Bronchial epithelial cell (primary cell): ENCODE data around the gene RAD51D. TPM values are rescaled to one million over a fixed set of nuclear protein-coding genes. Genes with fewer than 3 reads are reported as not detected.

Experiments used
- DNase-seq: peaks from one replicate; pipeline ENCODE4 v3.0.0-alpha.2; 2010; ENCODE audit warnings: low read depth
- FAIRE-seq: peaks from 2 replicates; lab custom pipeline; 2011; peaks lifted over from hg19 to GRCh38; lab: Jason Lieb, UNC
- H3K27me3 ChIP-seq: 2 replicates; pipeline ENCODE4 v1.5.1; 2011; ENCODE audit warnings: low read length; ENCODE audit not compliant: control insufficient read depth, insufficient read depth
- H3K36me3 ChIP-seq: 2 replicates; pipeline ENCODE4 v1.5.1; 2011; ENCODE audit warnings: low read length; ENCODE audit not compliant: control insufficient read depth, insufficient read depth
- H3K4me3 ChIP-seq: 2 replicates; pipeline ENCODE4 v1.5.1; 2011; ENCODE audit warnings: mild to moderate bottlenecking, low read depth, low read length, control low read depth
- total RNA-seq: library from RNA; depleted of rRNA; stranded (reverse); fragments of >200 nt; gene quantifications from 2 replicates; pipeline ENCODE4 v1.2.1, GENCODE V29; 2014
- TF ChIP-seq, protein P1 (sequence below): IDR thresholded peaks from 2 replicates; pipeline ENCODE4 v1.5.1; 2011; ENCODE audit warnings: mild to moderate bottlenecking, moderate library complexity, low read length, control low read depth, inconsistent platforms; ENCODE audit not compliant: insufficient read depth, severe bottlenecking

Gene RAD51D
- total RNA-seq, 1 donor from 2014 or later = 2.4 TPM

DNA sequence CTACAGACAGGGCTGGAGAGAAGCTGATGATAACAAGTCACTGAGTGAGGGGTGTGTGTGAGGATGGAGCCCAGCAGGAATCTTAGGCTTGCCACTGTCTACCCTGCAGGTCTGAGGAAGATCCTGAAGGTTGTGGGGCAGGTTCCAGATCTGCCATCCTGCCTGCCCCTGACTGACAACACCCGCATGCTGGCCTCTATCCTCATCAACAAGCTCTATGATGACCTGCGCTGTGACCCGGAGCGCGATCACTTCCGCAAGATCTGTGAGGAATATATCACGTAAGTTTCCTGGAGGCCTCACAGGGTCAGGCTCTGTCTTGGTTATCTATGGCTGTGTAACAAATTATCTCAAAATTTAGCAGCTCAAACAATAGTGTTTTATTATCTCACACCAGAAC, 44.2 kb upstream of the RAD51D start:
- TF ChIP-seq, protein P1, sequence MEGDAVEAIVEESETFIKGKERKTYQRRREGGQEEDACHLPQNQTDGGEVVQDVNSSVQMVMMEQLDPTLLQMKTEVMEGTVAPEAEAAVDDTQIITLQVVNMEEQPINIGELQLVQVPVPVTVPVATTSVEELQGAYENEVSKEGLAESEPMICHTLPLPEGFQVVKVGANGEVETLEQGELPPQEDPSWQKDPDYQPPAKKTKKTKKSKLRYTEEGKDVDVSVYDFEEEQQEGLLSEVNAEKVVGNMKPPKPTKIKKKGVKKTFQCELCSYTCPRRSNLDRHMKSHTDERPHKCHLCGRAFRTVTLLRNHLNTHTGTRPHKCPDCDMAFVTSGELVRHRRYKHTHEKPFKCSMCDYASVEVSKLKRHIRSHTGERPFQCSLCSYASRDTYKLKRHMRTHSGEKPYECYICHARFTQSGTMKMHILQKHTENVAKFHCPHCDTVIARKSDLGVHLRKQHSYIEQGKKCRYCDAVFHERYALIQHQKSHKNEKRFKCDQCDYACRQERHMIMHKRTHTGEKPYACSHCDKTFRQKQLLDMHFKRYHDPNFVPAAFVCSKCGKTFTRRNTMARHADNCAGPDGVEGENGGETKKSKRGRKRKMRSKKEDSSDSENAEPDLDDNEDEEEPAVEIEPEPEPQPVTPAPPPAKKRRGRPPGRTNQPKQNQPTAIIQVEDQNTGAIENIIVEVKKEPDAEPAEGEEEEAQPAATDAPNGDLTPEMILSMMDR = no peak

DNA sequence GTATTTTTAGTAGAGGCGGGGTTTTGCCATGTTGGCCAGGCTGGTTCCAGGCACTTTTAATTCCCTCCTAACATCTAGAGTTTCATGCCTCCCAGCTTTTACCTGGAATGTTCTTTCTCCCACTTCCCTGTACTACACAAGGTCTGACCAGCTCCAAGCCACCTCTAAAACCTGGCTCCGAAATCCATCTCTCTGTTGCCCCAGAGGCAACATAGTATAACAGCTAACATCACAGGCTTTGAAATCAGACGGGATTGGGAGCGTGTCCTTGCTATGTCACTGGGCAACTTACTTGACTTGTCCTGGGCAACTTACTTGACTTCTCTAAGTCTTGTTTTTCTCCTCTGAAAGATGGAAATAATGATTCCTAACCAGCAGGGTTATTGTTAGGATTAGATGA, 43.1 kb upstream of the RAD51D start:
- H3K27me3 ChIP-seq = no peaks in the 10 kb centered on the region
- FAIRE-seq (no peak), DNase-seq (no peak)
- TF ChIP-seq, protein P1 = no peak
- H3K36me3 ChIP-seq = no peaks in the 10 kb centered on the region
- H3K4me3 ChIP-seq = no peak overlapping the region

More for the DNA sequence above, 44.2 kb upstream of the RAD51D start:
- FAIRE-seq (peak; percentile 28), DNase-seq (no peak)
- H3K36me3 ChIP-seq = no peaks in the 10 kb centered on the region
- no peak overlapping the region for H3K4me3 ChIP-seq
- no peaks in the 10 kb centered on the region for H3K27me3 ChIP-seq

DNA sequence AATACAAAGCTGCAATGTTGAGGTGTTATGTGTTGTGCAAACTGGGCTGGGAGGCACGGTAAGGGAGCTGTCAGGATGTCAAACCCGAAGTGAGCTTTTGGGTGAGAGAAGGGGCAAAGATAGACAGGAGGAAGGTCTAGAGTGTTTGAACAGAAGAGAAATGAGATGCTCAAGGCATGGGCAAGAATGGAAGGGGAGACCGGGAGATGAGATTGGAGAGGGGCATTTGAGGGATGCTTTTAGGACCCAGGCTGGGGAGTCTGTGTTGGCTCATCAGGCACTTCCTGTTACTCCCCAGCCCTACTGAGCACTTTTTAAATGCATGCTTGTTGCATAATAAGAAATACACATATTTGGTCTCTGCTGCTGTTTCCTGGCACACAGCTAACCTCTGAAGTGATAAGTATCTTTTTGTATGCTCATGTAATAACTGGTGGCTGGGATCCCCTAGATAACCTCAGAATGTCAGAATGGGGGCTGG, 41.7 kb upstream of the RAD51D start:
- Histone ChIP-seq H3K36me3 (no peaks in the 10 kb centered on the region), H3K4me3 (no peak overlapping the region), H3K27me3 (no peaks in the 10 kb centered on the region)
- TF ChIP-seq, protein P1 = no peak
- FAIRE-seq (no peak), DNase-seq (peak; percentile 22)

DNA sequence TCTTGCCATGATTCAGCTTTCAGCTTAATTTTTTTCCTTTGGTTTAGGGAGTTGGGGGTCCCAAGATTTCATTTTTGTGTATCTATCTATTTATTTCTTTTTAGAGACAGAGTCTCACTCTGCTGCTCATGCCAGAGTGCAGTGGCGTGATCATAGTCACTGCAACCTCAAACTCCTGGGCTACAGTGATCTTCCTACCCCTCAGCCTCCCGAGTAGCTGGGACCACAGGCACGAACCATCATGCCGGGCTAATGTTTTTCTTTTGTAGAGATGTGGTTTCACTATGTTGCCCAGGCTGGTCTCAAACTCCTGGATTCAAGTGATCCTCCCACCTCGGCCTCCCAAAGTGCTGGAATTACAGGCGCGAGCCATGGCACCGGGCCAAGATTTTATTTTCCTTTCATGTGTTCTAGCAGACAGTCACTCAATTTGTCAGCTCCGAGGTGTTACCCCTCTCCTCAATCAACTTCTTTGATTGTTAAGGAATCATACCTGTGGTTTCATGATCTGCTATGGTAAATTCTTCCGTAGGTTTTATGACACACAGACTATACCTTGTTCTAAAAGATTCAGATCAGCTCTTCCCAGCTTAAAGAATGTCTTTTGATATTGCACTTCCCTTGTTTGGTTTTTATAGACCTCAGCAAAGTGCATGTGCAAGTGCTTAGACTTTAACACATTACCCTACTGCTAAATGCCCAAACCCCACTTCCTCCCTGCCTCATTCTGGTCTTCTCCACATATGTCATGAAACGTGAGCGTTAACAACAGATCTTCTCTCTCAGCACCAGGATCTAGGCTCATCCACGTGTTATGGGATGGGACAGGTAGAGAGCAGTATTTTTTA, 40.9 kb upstream of the RAD51D start:
- H3K4me3 ChIP-seq = no peak overlapping the region
- FAIRE-seq (no peak), DNase-seq (no peak)
- H3K36me3 ChIP-seq = no peaks in the 10 kb centered on the region
- H3K27me3 ChIP-seq = no peaks in the 10 kb centered on the region
- TF ChIP-seq, protein P1 = no peak

DNA sequence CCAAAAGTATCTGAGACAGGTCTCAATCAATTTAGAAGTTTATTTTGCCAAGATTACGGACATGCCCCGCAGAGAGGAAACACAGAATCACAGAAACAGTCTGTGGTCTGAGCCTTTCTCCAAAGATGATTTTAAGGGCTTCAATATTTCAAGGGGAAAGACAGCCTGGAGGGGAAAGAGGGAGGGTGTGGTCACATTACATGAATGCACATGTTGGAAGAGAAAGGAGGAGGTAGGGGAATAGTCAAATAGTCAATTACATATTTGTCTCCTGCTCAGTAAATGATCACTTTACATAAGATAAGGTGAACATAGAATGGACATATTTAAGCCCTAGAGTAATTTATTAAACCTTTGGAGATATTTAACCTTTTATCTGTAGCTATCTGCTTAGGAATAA, 40.3 kb upstream of the RAD51D start:
- peak; percentile 59 for DNase-seq
- no peak for FAIRE-seq
- no peaks in the 10 kb centered on the region for H3K27me3 ChIP-seq

More for the DNA sequence above, 40.3 kb upstream of the RAD51D start:
- Histone ChIP-seq H3K36me3 (no peaks in the 10 kb centered on the region), H3K4me3 (no peak overlapping the region)
- TF ChIP-seq, protein P1 = no peak
